ENCODE results near the gene NHSL1.

The NHSL1 gene

GRCh38 chr6:138494312-138494711 is 5.0 kb downstream of the NHSL1 start:
- DNase-seq: no peak

- DNase-seq: no peak
These were observed 5.9 kb downstream of the NHSL1 start for GRCh38 chr6:138493413-138493812.

GRCh38 chr6:138492871-138493270 is 6.4 kb downstream of the NHSL1 start:
- no peak for DNase-seq

GRCh38 chr6:138492113-138492512 is 7.2 kb downstream of the NHSL1 start:
- DNase-seq: no peak

- DNase-seq: no peak
These were observed 8.3 kb downstream of the NHSL1 start for GRCh38 chr6:138491017-138491416.

GRCh38 chr6:138489846-138490245 is 9.4 kb downstream of the NHSL1 start:
- no peak for DNase-seq

GRCh38 chr6:138487102-138487604 is 12.1 kb downstream of the NHSL1 start:
- DNase-seq: no peak

- DNase-seq: no peak
These were observed 12.8 kb downstream of the NHSL1 start for GRCh38 chr6:138486249-138487101.

- DNase-seq: no peak
These were observed 13.6 kb downstream of the NHSL1 start for GRCh38 chr6:138485586-138486248.

- DNase-seq: no peak
These were observed 14.2 kb downstream of the NHSL1 start for GRCh38 chr6:138485005-138485545.

GRCh38 chr6:138484018-138484731 is 15.1 kb downstream of the NHSL1 start:
- no peak for DNase-seq

GRCh38 chr6:138482816-138483215 is 16.5 kb downstream of the NHSL1 start:
- DNase-seq: no peak

- no peak for DNase-seq
These were observed 18.9 kb downstream of the NHSL1 start for GRCh38 chr6:138480279-138480949.

GRCh38 chr6:138477913-138478539 is 21.3 kb downstream of the NHSL1 start:
- DNase-seq: no peak

GRCh38 chr6:138476116-138476515 is 23.2 kb downstream of the NHSL1 start:
- no peak for DNase-seq

GRCh38 chr6:138473144-138473543 is 26.1 kb downstream of the NHSL1 start:
- no peak for DNase-seq

GRCh38 chr6:138468320-138469015 is 30.8 kb downstream of the NHSL1 start:
- DNase-seq: no peak

GRCh38 chr6:138467901-138468300 is 31.4 kb downstream of the NHSL1 start:
- DNase-seq: no peak

- DNase-seq: no peak
These were observed 34.2 kb downstream of the NHSL1 start for GRCh38 chr6:138465007-138465645.

- DNase-seq: no peak
These were observed 35.2 kb downstream of the NHSL1 start for GRCh38 chr6:138464085-138464484.

- DNase-seq: no peak
These were observed 37.6 kb downstream of the NHSL1 start for GRCh38 chr6:138461647-138462046.

Measured in NCI-H510A (cell line).